Right lobe of liver (tissue), 4 donors: Measurements from ENCODE around the gene UBTD2.

Source experiments
- CTCF ChIP-seq, 4 donors: fragments of 200-600 bp in 3 of 4; fragments of 450-650 bp in 1 of 4; IDR thresholded peaks; one replicate each; pipeline versions ENCODE4 v1.5.1 to v1.8.0; 2016 to 2022; ENCODE audit warnings: antibody characterized with exemption in 4 of 4, mild to moderate bottlenecking in 2 of 4
- POLR2A ChIP-seq: fragments of 450-650 bp; IDR thresholded peaks from one replicate; pipeline ENCODE4 v1.6.1; 2017; ENCODE audit warnings: antibody characterized with exemption, mild to moderate bottlenecking
- donor health status: DM: no; HTN: no; CAD: no.
- donor health status: DM: no; HTN: no; CAD: no.
- donor health status: DM: no; HTN: yes; CAD: no.

- TF ChIP-seq CTCF (IDR thresholded peaks at IDR 0.05) = no peak
- TF ChIP-seq POLR2A = no peak
These were observed 28.7 kb upstream of the UBTD2 start for GRCh38 chr5:172312286-172312685.
